HG02588 (cell line): ENCODE results near the gene PLEKHN1.
"Not testable (repeated sequence)": the region's sequence is repeated elsewhere in the genome, so short reads cannot be mapped to it uniquely, and the experiment has no call there.

ENCODE experiments used
- ATAC-seq: cut with Tn5 transposase; IDR thresholded peaks from one replicate; pipeline ENCODE4 v1.9.1; 2021; ENCODE audit warnings: mild to moderate bottlenecking, moderate library complexity; ENCODE audit not compliant: unreplicated experiment

Gene PLEKHN1

GRCh38 chr1:973459-974292, 7.4 kb downstream of the PLEKHN1 start:
- ATAC-seq: no peak

- ATAC-seq: no peak
These were observed 8.0 kb downstream of the PLEKHN1 start for GRCh38 chr1:974293-974640.

- no peak for ATAC-seq
These were observed 8.5 kb downstream of the PLEKHN1 start for GRCh38 chr1:974687-975328.

- ATAC-seq: no peak
These were observed 9.1 kb downstream of the PLEKHN1 start for GRCh38 chr1:975365-975764.

- no peak for ATAC-seq
These were observed 9.8 kb downstream of the PLEKHN1 start for GRCh38 chr1:975896-976683.

GRCh38 chr1:976791-977190, 10.5 kb downstream of the PLEKHN1 start:
- not testable (repeated sequence) for ATAC-seq

- no peak for ATAC-seq
These were observed 12.0 kb downstream of the PLEKHN1 start for GRCh38 chr1:978069-978834.

- no peak for ATAC-seq
These were observed 12.8 kb downstream of the PLEKHN1 start for GRCh38 chr1:978835-979743.

- ATAC-seq: no peak
These were observed 13.4 kb downstream of the PLEKHN1 start for GRCh38 chr1:979744-980072.

GRCh38 chr1:980137-980571, 13.9 kb downstream of the PLEKHN1 start:
- ATAC-seq: no peak

GRCh38 chr1:980602-981395, 14.5 kb downstream of the PLEKHN1 start:
- ATAC-seq: no peak

- ATAC-seq: no peak
These were observed 15.2 kb downstream of the PLEKHN1 start for GRCh38 chr1:981491-981954.

GRCh38 chr1:981955-982558, 15.8 kb downstream of the PLEKHN1 start, which contains the start of gene PERM1:
TSS of gene PERM1 (minus strand) at chr1:982093. CDS start at chr1:981029, 1,064 bp downstream.
- no peak for ATAC-seq

GRCh38 chr1:982765-983436, 16.6 kb downstream of the PLEKHN1 start:
- no peak for ATAC-seq

- ATAC-seq: no peak
These were observed 17.7 kb downstream of the PLEKHN1 start for GRCh38 chr1:983798-984475.

- ATAC-seq: no peak
These were observed 18.2 kb downstream of the PLEKHN1 start for GRCh38 chr1:984476-984814.

GRCh38 chr1:985126-985525, 18.8 kb downstream of the PLEKHN1 start:
- ATAC-seq: no peak

GRCh38 chr1:988061-988460, 21.8 kb downstream of the PLEKHN1 start:
- ATAC-seq: not testable (repeated sequence)
